Astrocyte of the spinal cord (primary cell): Measurements from ENCODE around the gene FBLL1.

Experiments
- DNase-seq: peaks from one replicate; pipeline ENCODE4 v3.0.0; 2011; ENCODE audit warnings: low read depth, low spot score
- H3K4me3 ChIP-seq: 2 replicates; pipeline ENCODE4 v1.5.1; 2011; ENCODE audit warnings: low read depth, mild to moderate bottlenecking, low read length, moderate library complexity
- CTCF ChIP-seq: IDR thresholded peaks from 2 replicates; pipeline ENCODE4 v1.5.1; 2012; ENCODE audit warnings: low read depth, mild to moderate bottlenecking, low read length, inconsistent platforms
- in situ Hi-C: cut with HindIII; loops from 2 replicates; pipeline ENCODE4 v1.10.0; 2017; ENCODE audit warnings: low sequenced_read_pairs

FBLL1 gene

GRCh38 chr5:168579488-168580226, 50.6 kb downstream of the FBLL1 start:
- TF ChIP-seq CTCF: no peak
- H3K4me3 ChIP-seq: peak overlapping the region; percentile 99
- DNase-seq: peak; percentile 100
- in situ Hi-C loops: no loop called here

DNA sequence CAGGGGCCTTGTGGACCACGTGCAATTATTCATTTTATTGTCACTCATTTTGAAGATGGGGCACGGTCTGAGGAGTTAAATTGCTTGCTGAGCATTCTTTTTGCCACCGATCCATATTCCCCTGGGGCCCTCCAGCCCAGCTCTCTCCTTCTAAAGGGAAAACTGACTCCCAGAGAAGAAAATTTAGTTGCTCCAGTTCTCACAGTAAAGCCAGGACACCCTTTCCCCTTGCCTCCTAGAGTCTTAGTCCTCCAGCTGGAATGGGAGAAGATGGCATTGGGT, 51.1 kb downstream of the FBLL1 start:
- peak overlapping the region; percentile 49 for H3K4me3 ChIP-seq

More for the DNA sequence above, 51.1 kb downstream of the FBLL1 start:
- in situ Hi-C loops: no loop called here
- no peak for TF ChIP-seq CTCF
- no peak for DNase-seq
